GM12873 (cell line): ENCODE measurements around the gene GUCY2D.

Experiments
- TF ChIP-seq, protein P1 (sequence below): IDR thresholded peaks from 2 replicates; pipeline ENCODE4 v1.5.1; 2012; ENCODE audit warnings: low read depth, mild to moderate bottlenecking, moderate library complexity, low read length, control low read depth; ENCODE audit not compliant: insufficient read depth; ENCODE audit errors: missing control alignments

GUCY2D gene

DNA sequence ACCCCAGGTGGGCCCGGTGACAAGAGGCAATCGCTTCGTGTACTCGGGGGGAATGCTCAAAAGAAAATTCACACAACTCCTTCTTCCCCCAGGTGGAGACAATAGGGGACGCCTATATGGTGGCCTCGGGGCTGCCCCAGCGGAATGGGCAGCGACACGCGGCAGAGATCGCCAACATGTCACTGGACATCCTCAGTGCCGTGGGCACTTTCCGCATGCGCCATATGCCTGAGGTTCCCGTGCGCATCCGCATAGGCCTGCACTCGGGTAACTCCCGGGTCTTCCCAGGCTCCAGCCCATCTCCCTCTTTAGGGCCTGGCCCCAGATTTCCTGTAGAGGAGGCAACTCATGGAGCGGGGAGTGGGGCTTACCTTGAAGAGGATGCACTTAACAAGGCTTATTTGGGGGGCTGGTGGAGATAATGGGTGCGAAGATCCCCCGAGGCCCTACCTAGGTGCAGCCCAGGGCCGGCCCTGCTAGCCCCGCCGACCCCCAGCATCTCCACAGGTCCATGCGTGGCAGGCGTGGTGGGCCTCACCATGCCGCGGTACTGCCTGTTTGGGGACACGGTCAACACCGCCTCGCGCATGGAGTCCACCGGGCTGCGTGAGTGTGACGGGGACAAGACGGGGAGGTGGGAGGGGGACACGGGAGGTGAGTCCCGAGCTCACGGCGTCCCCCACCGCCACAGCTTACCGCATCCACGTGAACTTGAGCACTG is 13.0 kb downstream of the GUCY2D start:
- TF ChIP-seq, protein P1, sequence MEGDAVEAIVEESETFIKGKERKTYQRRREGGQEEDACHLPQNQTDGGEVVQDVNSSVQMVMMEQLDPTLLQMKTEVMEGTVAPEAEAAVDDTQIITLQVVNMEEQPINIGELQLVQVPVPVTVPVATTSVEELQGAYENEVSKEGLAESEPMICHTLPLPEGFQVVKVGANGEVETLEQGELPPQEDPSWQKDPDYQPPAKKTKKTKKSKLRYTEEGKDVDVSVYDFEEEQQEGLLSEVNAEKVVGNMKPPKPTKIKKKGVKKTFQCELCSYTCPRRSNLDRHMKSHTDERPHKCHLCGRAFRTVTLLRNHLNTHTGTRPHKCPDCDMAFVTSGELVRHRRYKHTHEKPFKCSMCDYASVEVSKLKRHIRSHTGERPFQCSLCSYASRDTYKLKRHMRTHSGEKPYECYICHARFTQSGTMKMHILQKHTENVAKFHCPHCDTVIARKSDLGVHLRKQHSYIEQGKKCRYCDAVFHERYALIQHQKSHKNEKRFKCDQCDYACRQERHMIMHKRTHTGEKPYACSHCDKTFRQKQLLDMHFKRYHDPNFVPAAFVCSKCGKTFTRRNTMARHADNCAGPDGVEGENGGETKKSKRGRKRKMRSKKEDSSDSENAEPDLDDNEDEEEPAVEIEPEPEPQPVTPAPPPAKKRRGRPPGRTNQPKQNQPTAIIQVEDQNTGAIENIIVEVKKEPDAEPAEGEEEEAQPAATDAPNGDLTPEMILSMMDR, result no peak

DNA sequence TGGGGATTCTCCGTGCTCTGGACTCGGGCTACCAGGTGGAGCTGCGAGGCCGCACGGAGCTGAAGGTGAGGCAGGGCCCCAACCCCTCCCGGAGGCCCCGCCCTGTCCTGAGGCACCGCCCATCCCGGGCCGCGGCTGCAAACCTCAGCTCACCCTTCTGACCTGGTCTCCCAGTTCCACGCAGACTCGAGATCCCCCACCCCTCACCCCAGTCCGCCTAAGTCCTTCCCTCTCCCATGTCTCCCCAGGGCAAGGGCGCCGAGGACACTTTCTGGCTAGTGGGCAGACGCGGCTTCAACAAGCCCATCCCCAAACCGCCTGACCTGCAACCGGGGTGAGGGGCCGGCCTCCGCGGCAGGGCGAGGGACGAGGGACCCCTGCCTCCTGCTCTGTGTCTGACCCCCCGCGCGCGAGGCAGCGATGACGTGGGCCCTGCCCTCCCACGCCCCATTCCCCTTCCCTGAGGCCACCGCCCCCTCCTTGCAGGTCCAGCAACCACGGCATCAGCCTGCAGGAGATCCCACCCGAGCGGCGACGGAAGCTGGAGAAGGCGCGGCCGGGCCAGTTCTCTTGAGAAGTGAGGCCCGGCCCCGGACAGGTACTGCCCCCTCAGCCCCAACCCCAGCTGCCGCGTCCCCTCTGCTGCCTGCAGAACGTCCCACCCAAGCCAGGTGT is 13.7 kb downstream of the GUCY2D start:
- TF ChIP-seq, protein P1, result no peak

DNA sequence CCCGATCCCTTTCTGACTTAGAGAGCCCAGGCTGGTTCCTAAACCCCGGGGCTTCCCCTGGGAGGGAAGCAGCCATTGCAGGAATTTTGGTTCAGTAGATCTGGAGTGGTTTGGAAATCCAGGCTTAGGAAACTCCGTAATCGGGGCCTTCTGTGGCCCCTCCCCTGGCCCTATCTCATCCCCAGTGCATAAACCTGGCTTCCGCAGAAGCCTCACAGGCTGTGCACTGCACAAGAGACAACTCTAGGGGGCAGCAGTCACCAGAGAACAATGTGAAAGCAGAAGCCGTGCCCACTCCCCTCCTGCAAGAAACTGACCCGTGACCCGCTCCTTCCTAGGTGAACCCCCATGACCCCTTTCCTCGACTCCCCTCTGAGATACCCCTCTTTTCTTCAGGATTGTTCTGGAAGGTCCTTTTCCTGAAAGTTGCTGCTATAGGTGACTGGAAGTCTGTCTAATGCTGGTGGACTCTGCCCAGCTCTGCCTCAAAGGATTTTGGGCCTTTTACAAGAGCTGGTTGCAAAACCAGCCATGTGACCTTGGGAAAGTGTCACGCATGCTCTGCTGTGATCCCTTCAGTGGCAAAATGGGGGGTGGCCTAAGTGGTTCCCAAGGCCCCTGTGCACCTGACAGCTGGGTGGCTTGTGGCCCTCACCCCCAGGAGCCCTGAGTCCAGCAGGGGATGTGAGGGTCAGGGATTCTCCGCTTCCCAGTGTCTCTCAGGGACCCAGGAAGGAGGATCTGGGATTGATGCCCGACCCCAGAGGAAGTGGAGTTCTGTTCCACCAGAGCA is 14.4 kb downstream of the GUCY2D start:
- TF ChIP-seq, protein P1, result peak; percentile 81

DNA sequence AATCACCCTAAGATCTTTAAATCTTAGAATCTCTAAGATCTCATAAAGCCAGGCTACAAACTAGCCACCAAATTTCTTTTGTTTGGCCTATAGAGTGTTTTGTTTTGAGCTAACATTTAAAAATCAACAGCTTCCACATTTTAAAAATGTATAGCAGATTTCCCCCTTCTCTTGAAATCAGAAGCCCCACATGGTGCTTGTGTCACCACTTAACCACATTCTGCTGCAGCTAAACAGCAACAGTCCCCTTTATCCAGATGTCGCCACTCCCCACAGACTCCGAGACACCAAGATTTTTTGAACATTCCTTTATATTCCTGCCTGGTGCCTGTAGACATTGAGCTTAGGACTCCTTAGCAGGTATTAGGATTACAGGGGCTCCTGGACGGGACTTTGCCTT is 16.0 kb downstream of the GUCY2D start:
- TF ChIP-seq, protein P1, result no peak

DNA sequence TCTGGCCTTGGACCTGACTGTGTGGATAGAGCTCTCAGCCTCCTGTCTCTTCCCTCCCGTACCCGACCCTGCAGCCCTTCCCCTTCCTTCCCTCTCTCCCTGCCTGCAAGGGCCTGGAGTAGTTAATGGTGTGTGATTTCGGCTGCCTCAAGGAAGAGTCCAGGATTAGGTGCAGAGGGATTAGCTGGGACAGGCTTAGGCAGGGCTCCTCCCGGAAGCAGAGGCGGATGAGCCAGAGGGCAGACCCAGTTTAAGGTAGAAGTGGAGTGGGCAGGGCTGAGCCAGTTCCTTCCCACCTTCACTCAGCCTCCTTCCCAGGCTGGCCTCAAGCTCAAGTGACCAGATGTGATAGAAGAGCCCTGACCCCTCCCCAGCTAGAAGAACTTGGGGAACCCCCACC is 16.8 kb downstream of the GUCY2D start:
- TF ChIP-seq, protein P1, result no peak

DNA sequence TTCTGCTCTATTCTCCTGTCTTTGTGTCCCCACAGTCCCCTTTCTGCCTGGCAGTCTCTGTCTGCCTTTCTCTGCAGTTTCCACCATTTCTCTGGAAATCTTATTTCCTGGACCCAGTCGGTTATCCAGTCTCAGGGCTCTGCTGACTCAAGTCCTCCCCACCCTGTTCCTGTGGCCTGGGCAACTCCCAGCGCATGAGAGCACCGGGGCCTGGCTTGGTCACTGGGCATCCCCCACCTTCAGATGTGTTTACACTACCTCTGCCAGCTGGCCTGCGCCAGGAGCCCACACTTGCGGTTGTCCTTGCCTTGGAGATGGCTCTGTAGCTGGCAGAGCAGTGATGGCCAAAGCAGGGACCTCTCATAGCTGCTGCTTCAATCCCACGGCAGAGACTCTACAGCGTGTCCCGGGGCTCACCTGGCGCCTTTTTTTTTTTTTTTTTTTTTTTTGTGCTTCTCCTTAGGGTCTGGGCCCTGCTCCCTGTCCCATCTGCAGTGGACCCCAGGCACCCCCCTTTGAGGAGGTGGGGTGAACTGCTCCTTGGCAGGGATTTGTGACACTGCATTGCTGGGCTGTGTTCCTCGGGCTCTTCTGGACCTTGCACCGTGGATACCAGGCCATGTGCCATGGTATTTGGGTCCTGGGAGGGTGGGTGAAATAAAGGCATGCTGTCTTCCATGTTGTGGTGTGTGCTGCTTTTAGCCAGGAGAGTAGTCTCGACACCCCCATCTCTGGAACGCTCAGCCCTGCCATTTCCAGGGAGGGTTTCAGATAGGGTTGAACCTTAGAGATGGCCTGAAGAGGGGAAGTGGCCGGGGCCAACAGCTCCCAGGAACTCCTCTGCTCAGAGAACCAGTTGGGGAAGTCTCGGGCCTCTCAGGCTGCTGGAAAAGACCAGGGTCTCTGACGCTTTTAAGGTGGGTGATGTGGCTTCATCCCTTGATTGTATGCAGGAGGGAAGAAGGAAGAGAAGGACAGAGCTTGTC is 17.5 kb downstream of the GUCY2D start:
- TF ChIP-seq, protein P1, result no peak
